WTC11 (cell line): ENCODE measurements around the gene UGT1A8.

Experiments used
- CBFB ChIP-seq: sonication (generic); formaldehyde crosslinking; IDR thresholded peaks from 2 replicates; pipeline ENCODE4 v1.8.1; 2022; ENCODE audit warnings: mild to moderate bottlenecking, low read depth, missing genetic modification reagents
- HMGA2 ChIP-seq: fragments of 250-450 bp; sonication (Bioruptor Pico); IDR thresholded peaks from 2 replicates; pipeline ENCODE4 v1.4.0; 2021; ENCODE audit warnings: mild to moderate bottlenecking, moderate library complexity
- SP1 ChIP-seq: sonication (generic); formaldehyde crosslinking; conservative IDR thresholded peaks from 2 replicates; pipeline ENCODE4 v1.8.1; 2022; ENCODE audit warnings: missing genetic modification reagents
- ZNF416 ChIP-seq: fragments of 250-450 bp; sonication (Bioruptor Pico); IDR thresholded peaks from 2 replicates; pipeline ENCODE4 v1.9.0; 2021; ENCODE audit warnings: mild to moderate bottlenecking, inconsistent platforms
- ZNF671 ChIP-seq: fragments of 250-450 bp; sonication (Bioruptor Pico); IDR thresholded peaks from 2 replicates; pipeline ENCODE4 v1.8.0; 2021; ENCODE audit warnings: mild to moderate bottlenecking
- TF ChIP-seq, protein P1 (sequence below): sonication (generic); formaldehyde crosslinking; IDR thresholded peaks from 2 replicates; pipeline ENCODE4 v1.8.1; 2022; ENCODE audit warnings: low read depth, missing genetic modification reagents, borderline replicate concordance
- TF ChIP-seq, protein P2 (sequence below): sonication (generic); formaldehyde crosslinking; IDR thresholded peaks from 2 replicates; pipeline ENCODE4 v1.8.0; 2022; ENCODE audit warnings: mild to moderate bottlenecking, missing genetic modification reagents
- TF ChIP-seq, protein P3 (sequence below): fragments of 200-600 bp; IDR thresholded peaks from 2 replicates; pipeline ENCODE4 v1.8.0; 2022; ENCODE audit warnings: antibody characterized with exemption

DNA sequence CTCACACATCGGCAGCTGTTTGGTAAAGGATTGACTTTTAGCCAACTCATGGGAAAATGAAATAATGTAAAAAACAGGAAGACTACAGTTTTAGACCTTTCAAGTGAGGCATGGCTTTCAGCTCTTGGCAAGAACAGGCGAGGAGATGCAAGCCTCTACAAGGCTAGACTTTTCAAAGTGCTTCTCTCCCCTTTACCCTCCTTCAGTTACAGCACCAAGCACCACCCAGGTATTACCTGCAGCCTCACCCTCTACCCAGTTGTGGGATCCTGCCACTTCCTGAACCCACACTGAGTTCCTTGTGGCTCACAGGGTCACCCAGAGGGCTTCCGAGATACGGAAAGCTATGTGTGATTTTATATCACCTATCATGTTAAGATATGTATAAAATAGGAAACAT, 33.5 kb downstream of the UGT1A8 start:
- TF ChIP-seq SP1 (CRISPR knock-in tag) (no peak), ZNF671 (no peak), CBFB (CRISPR knock-in tag) (no peak), HMGA2 (CRISPR knock-in tag) (no peak), ZNF416 (CRISPR knock-in tag) (no peak)
- TF ChIP-seq, protein P1, sequence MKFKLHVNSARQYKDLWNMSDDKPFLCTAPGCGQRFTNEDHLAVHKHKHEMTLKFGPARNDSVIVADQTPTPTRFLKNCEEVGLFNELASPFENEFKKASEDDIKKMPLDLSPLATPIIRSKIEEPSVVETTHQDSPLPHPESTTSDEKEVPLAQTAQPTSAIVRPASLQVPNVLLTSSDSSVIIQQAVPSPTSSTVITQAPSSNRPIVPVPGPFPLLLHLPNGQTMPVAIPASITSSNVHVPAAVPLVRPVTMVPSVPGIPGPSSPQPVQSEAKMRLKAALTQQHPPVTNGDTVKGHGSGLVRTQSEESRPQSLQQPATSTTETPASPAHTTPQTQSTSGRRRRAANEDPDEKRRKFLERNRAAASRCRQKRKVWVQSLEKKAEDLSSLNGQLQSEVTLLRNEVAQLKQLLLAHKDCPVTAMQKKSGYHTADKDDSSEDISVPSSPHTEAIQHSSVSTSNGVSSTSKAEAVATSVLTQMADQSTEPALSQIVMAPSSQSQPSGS (CRISPR knock-in tag): no peak
- TF ChIP-seq, protein P2, sequence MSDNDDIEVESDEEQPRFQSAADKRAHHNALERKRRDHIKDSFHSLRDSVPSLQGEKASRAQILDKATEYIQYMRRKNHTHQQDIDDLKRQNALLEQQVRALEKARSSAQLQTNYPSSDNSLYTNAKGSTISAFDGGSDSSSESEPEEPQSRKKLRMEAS (CRISPR knock-in tag): no peak
- TF ChIP-seq, protein P3, sequence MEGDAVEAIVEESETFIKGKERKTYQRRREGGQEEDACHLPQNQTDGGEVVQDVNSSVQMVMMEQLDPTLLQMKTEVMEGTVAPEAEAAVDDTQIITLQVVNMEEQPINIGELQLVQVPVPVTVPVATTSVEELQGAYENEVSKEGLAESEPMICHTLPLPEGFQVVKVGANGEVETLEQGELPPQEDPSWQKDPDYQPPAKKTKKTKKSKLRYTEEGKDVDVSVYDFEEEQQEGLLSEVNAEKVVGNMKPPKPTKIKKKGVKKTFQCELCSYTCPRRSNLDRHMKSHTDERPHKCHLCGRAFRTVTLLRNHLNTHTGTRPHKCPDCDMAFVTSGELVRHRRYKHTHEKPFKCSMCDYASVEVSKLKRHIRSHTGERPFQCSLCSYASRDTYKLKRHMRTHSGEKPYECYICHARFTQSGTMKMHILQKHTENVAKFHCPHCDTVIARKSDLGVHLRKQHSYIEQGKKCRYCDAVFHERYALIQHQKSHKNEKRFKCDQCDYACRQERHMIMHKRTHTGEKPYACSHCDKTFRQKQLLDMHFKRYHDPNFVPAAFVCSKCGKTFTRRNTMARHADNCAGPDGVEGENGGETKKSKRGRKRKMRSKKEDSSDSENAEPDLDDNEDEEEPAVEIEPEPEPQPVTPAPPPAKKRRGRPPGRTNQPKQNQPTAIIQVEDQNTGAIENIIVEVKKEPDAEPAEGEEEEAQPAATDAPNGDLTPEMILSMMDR: no peak
